ENCODE data around the gene CCDC40.

CCDC40 gene

GRCh38 chr17:80113033-80113484, 76.6 kb downstream of the CCDC40 start:
- Histone ChIP-seq H3K9me3 (peaks cover 10% of the 10 kb centered on the region), H3K27ac (peak overlapping the region; percentile 36), H3K4me1 (peaks cover 35% of the 10 kb centered on the region), H3K9ac (0 out of 2 replicates have a peak overlapping the region, but pooled peaks have one; percentile 25), H3K4me2 (peak overlapping the region; percentile 82), H4K20me1 (peaks cover 28% of the 10 kb centered on the region), H3K4me3 (peak overlapping the region; percentile 41), H3K36me3 (peaks cover 6% of the 10 kb centered on the region; the same call in 1 of the 2 replicates), H3K27me3 (no peaks in the 10 kb centered on the region)
- TF ChIP-seq Cebpa-rat (IDR thresholded peaks at IDR 0.05) = no peak

- Histone ChIP-seq H3K4me1 (peaks cover 47% of the 10 kb centered on the region), H3K36me3 (peaks cover 4% of the 10 kb centered on the region; the same call in 1 of the 2 replicates), H3K27ac (no peak overlapping the region), H3K4me2 (no peak overlapping the region), H3K27me3 (no peaks in the 10 kb centered on the region), H3K4me3 (no peak overlapping the region), H4K20me1 (peaks cover 22% of the 10 kb centered on the region), H3K9ac (no peak overlapping the region), H3K9me3 (peaks cover 10% of the 10 kb centered on the region)
- TF ChIP-seq Cebpa-rat (IDR thresholded peaks at IDR 0.05) = no peak
Measured at GRCh38 chr17:80114758-80115157, 78.3 kb downstream of the CCDC40 start.

- TF ChIP-seq Cebpa-rat (IDR thresholded peaks at IDR 0.05) = no peak
- Histone ChIP-seq H3K4me2 (no peak overlapping the region), H3K4me3 (no peak overlapping the region), H4K20me1 (peaks cover 22% of the 10 kb centered on the region), H3K27me3 (no peaks in the 10 kb centered on the region), H3K27ac (no peak overlapping the region), H3K36me3 (peaks cover 4% of the 10 kb centered on the region; the same call in 1 of the 2 replicates), H3K9ac (no peak overlapping the region), H3K9me3 (peaks cover 10% of the 10 kb centered on the region), H3K4me1 (peaks cover 47% of the 10 kb centered on the region)
Measured at GRCh38 chr17:80115159-80115558, 78.7 kb downstream of the CCDC40 start.

- peaks cover 10% of the 10 kb centered on the region for H3K9me3 ChIP-seq
- no peak overlapping the region for H3K4me3 ChIP-seq
- H4K20me1 ChIP-seq = peaks cover 18% of the 10 kb centered on the region
- no peak for TF ChIP-seq Cebpa-rat (IDR thresholded peaks at IDR 0.05)
- H3K27ac ChIP-seq = no peak overlapping the region
- H3K4me2 ChIP-seq = no peak overlapping the region
- H3K36me3 ChIP-seq = peaks cover 4% of the 10 kb centered on the region; the same call in 1 of the 2 replicates
- peaks cover 47% of the 10 kb centered on the region for H3K4me1 ChIP-seq
- H3K27me3 ChIP-seq = no peaks in the 10 kb centered on the region
- no peak overlapping the region for H3K9ac ChIP-seq
Measured at GRCh38 chr17:80116276-80116920, 80.0 kb downstream of the CCDC40 start.

GRCh38 chr17:80116921-80117380, 80.5 kb downstream of the CCDC40 start:
- Histone ChIP-seq H3K9ac (no peak overlapping the region), H4K20me1 (peaks cover 13% of the 10 kb centered on the region), H3K4me3 (no peak overlapping the region), H3K27me3 (no peaks in the 10 kb centered on the region), H3K27ac (no peak overlapping the region), H3K9me3 (peaks cover 10% of the 10 kb centered on the region), H3K36me3 (peaks cover 4% of the 10 kb centered on the region; the same call in 1 of the 2 replicates), H3K4me2 (no peak overlapping the region), H3K4me1 (peaks cover 41% of the 10 kb centered on the region)
- TF ChIP-seq Cebpa-rat (IDR thresholded peaks at IDR 0.05) = no peak

- Histone ChIP-seq H3K27ac (no peak overlapping the region), H3K4me3 (no peak overlapping the region), H3K4me1 (peaks cover 34% of the 10 kb centered on the region), H4K20me1 (peaks cover 5% of the 10 kb centered on the region; the same call in 1 of the 2 replicates), H3K9me3 (peaks cover 10% of the 10 kb centered on the region), H3K9ac (no peak overlapping the region), H3K36me3 (peaks cover 4% of the 10 kb centered on the region; the same call in 1 of the 2 replicates), H3K4me2 (no peak overlapping the region), H3K27me3 (no peaks in the 10 kb centered on the region)
- TF ChIP-seq Cebpa-rat (IDR thresholded peaks at IDR 0.05) = no peak
Measured at GRCh38 chr17:80117491-80118401, 81.3 kb downstream of the CCDC40 start.

- Histone ChIP-seq H3K4me1 (peaks cover 24% of the 10 kb centered on the region), H3K9ac (no peak overlapping the region), H4K20me1 (no peaks in the 10 kb centered on the region), H3K4me3 (no peak overlapping the region), H3K9me3 (peaks cover 10% of the 10 kb centered on the region), H3K36me3 (peaks cover 4% of the 10 kb centered on the region; the same call in 1 of the 2 replicates), H3K27ac (no peak overlapping the region), H3K4me2 (peak overlapping the region; percentile 51), H3K27me3 (no peaks in the 10 kb centered on the region)
- TF ChIP-seq Cebpa-rat (IDR thresholded peaks at IDR 0.05) = no peak
Measured at GRCh38 chr17:80118601-80119270, 82.3 kb downstream of the CCDC40 start.

- Histone ChIP-seq H3K9ac (no peak overlapping the region), H3K4me3 (no peak overlapping the region), H3K4me1 (peaks cover 18% of the 10 kb centered on the region), H4K20me1 (no peaks in the 10 kb centered on the region), H3K27ac (no peak overlapping the region), H3K36me3 (peaks cover 4% of the 10 kb centered on the region; the same call in 1 of the 2 replicates), H3K9me3 (peaks cover 10% of the 10 kb centered on the region), H3K4me2 (peak overlapping the region; percentile 51), H3K27me3 (no peaks in the 10 kb centered on the region)
- TF ChIP-seq Cebpa-rat (IDR thresholded peaks at IDR 0.05) = no peak
Measured at GRCh38 chr17:80119271-80119791, 82.9 kb downstream of the CCDC40 start.

GRCh38 chr17:80119839-80120238, 83.4 kb downstream of the CCDC40 start:
- no peak overlapping the region for H3K4me3 ChIP-seq
- TF ChIP-seq Cebpa-rat (IDR thresholded peaks at IDR 0.05) = no peak

More at GRCh38 chr17:80119839-80120238, 83.4 kb downstream of the CCDC40 start:
- Histone ChIP-seq H3K9ac (no peak overlapping the region), H3K4me1 (peaks cover 13% of the 10 kb centered on the region), H3K27me3 (no peaks in the 10 kb centered on the region), H3K9me3 (peaks cover 8% of the 10 kb centered on the region), H3K36me3 (peaks cover 4% of the 10 kb centered on the region; the same call in 1 of the 2 replicates), H4K20me1 (no peaks in the 10 kb centered on the region), H3K4me2 (no peak overlapping the region), H3K27ac (no peak overlapping the region)

All from BLaER1 (cell line).